ENCODE data around the gene LIG1.

GRCh38 chr19:48085076-48085475 is 85.1 kb downstream of the LIG1 start:
- TF ChIP-seq FOS (IDR thresholded peaks at IDR 0.05; ENCODE audit: borderline replicate concordance, insufficient read depth, low read length) (no peak), EZH2 (IDR thresholded peaks at IDR 0.05; ENCODE audit: borderline replicate concordance, low read depth, low read length, severe bottlenecking) (no peak), JUN (IDR thresholded peaks at IDR 0.05; ENCODE audit: borderline replicate concordance, insufficient read depth, insufficient read length, low read depth) (no peak), POLR2A (IDR thresholded peaks at IDR 0.05; ENCODE audit: low read depth, low read length) (no peak), MYC (IDR thresholded peaks at IDR 0.05; ENCODE audit: low read depth, low read length) (no peak)
- TF ChIP-seq, protein P1, sequence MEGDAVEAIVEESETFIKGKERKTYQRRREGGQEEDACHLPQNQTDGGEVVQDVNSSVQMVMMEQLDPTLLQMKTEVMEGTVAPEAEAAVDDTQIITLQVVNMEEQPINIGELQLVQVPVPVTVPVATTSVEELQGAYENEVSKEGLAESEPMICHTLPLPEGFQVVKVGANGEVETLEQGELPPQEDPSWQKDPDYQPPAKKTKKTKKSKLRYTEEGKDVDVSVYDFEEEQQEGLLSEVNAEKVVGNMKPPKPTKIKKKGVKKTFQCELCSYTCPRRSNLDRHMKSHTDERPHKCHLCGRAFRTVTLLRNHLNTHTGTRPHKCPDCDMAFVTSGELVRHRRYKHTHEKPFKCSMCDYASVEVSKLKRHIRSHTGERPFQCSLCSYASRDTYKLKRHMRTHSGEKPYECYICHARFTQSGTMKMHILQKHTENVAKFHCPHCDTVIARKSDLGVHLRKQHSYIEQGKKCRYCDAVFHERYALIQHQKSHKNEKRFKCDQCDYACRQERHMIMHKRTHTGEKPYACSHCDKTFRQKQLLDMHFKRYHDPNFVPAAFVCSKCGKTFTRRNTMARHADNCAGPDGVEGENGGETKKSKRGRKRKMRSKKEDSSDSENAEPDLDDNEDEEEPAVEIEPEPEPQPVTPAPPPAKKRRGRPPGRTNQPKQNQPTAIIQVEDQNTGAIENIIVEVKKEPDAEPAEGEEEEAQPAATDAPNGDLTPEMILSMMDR (IDR thresholded peaks at IDR 0.05; ENCODE audit: extremely low read depth in 1 of 2, insufficient read depth in 1 of 2, low read depth in 1 of 2, low read length in 2 of 2): no peak

Measured in endothelial cell of umbilical vein (primary cell).